ENCODE data around the gene IFNGR2. TPM values are rescaled to one million over a fixed set of nuclear protein-coding genes. Genes with fewer than 3 reads are reported as not detected.

IFNGR2 gene
- total and polyA plus RNA-seq, 2 donors from 2014 or later = 57.6 to 68.3 TPM

DNA sequence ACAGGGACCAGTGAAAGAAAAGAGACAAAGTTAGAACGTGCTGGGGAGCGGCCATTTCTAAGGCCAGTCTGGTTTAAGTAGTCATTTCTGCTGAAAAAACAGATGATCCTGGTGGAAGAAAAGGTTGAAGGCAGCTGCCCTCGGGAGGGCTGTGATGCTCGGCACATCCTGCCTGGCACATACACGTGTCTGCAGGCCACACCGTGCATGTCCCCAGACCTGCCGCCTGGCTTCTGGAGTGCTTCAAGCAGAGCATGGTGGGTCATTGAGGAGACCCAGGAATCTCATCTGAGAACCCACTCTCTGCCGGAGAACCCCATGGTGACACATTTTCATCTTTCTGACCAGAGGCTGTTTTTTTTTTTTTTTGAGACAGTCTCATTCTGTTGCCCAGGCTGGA, 46.0 kb upstream of the IFNGR2 start:
- peaks cover 0 to 6% (median 3%) of the 10 kb centered on the region in 3 donors for H3K4me1 ChIP-seq (ENCODE audit: control insufficient read depth in 2 of 3, insufficient read depth in 2 of 3, low read depth in 1 of 3, low read length in 3 of 3)
- no peak for DNase-seq
- intact Hi-C loops (cut with DNase I) = no loop called here
- H3K27ac ChIP-seq (ENCODE audit: low read depth in 2 of 2, low read length in 2 of 2) = no peak overlapping the region
- H3K4me3 ChIP-seq (ENCODE audit: low read length in 3 of 3) = no peak overlapping the region
- H3K9me3 ChIP-seq (ENCODE audit: control insufficient read depth in 2 of 3, insufficient read depth in 1 of 3, low read length in 3 of 3) = no peaks in the 10 kb centered on the region
- no peak overlapping the region for H3K9ac ChIP-seq (ENCODE audit: low read length in 3 of 3)
- no peak for FAIRE-seq
- no peaks in the 10 kb centered on the region for H3K27me3 ChIP-seq (ENCODE audit: control insufficient read depth, insufficient read depth, low read length)
- TF ChIP-seq CTCF (IDR thresholded peaks at IDR 0.05; ENCODE audit: borderline replicate concordance, extremely low read depth, insufficient read depth) = no peak
- H3K36me3 ChIP-seq (ENCODE audit: control insufficient read depth in 2 of 3, insufficient read depth in 3 of 3, low read length in 3 of 3) = peaks cover 0 to 13% (median 6%) of the 10 kb centered on the region in 3 donors

DNA sequence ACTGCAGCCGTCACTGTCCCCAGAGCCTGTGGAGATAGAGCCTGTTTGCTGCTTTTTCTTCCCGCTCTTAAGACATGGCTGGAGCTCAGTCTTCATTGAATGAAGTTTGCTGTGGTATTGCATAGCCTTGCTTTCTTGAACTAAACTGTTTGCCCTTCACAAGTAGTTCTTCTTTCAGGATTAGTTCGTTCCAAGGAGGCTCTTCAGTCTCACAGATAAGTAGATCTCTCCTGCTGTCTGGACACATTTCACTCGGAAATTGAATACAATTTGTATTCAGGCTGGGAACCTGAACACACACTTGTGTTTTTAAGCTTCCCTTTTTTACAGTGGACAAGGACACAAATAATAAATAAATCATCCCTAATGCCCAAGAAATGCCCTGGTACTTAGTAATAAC, 43.8 kb upstream of the IFNGR2 start:
- no peak for TF ChIP-seq CTCF (IDR thresholded peaks at IDR 0.05; ENCODE audit: borderline replicate concordance, extremely low read depth, insufficient read depth)
- Histone ChIP-seq H3K4me1 (ENCODE audit: control insufficient read depth in 2 of 3, insufficient read depth in 2 of 3, low read depth in 1 of 3, low read length in 3 of 3) (peaks cover 0 to 6% (median 3%) of the 10 kb centered on the region in 3 donors), H3K27me3 (ENCODE audit: control insufficient read depth, insufficient read depth, low read length) (no peaks in the 10 kb centered on the region), H3K9me3 (ENCODE audit: control insufficient read depth in 2 of 3, insufficient read depth in 1 of 3, low read length in 3 of 3) (no peaks in the 10 kb centered on the region), H3K4me3 (ENCODE audit: low read length in 3 of 3) (no peak overlapping the region), H3K27ac (ENCODE audit: low read depth in 2 of 2, low read length in 2 of 2) (no peak overlapping the region), H3K9ac (ENCODE audit: low read length in 3 of 3) (no peak overlapping the region), H3K36me3 (ENCODE audit: control insufficient read depth in 2 of 3, insufficient read depth in 3 of 3, low read length in 3 of 3) (peaks cover 0 to 11% (median 6%) of the 10 kb centered on the region in 3 donors)
- FAIRE-seq (no peak), DNase-seq (no peak)
- intact Hi-C loops (cut with DNase I) = no loop called here

GRCh38 chr21:33360281-33360680, 42.9 kb upstream of the IFNGR2 start:
- no peak for FAIRE-seq

More at GRCh38 chr21:33360281-33360680, 42.9 kb upstream of the IFNGR2 start:
- no peak for DNase-seq
- Histone ChIP-seq H3K4me1 (ENCODE audit: control insufficient read depth in 2 of 3, insufficient read depth in 2 of 3, low read depth in 1 of 3, low read length in 3 of 3) (peaks cover 0 to 6% (median 3%) of the 10 kb centered on the region in 3 donors), H3K27me3 (ENCODE audit: control insufficient read depth, insufficient read depth, low read length) (no peaks in the 10 kb centered on the region), H3K27ac (ENCODE audit: low read depth in 2 of 2, low read length in 2 of 2) (no peak overlapping the region), H3K4me3 (ENCODE audit: low read length in 3 of 3) (no peak overlapping the region), H3K9ac (ENCODE audit: low read length in 3 of 3) (no peak overlapping the region), H3K9me3 (ENCODE audit: control insufficient read depth in 2 of 3, insufficient read depth in 1 of 3, low read length in 3 of 3) (no peaks in the 10 kb centered on the region), H3K36me3 (ENCODE audit: control insufficient read depth in 2 of 3, insufficient read depth in 3 of 3, low read length in 3 of 3) (peaks cover 0 to 9% (median 6%) of the 10 kb centered on the region in 3 donors)
- no peak for TF ChIP-seq CTCF (IDR thresholded peaks at IDR 0.05; ENCODE audit: borderline replicate concordance, extremely low read depth, insufficient read depth)
- intact Hi-C loops (cut with DNase I) = no loop called here

Data from kidney (tissue), 14 donors.